B cell (primary cell): ENCODE measurements around the gene PEPD. TPM values are rescaled to one million over a fixed set of nuclear protein-coding genes. Genes with fewer than 3 reads are reported as not detected.

Experiments
- ATAC-seq: fragments of 200-7000 bp; cut with Tn5 transposase; one replicate; pipeline ENCODE4 v1.10.0; 2021; ENCODE audit warnings: low read depth, mild to moderate bottlenecking, moderate number of reproducible peaks, moderate library complexity
- CTCF ChIA-PET: fragments of 350-600 bp; sonication (Branson Sonifier 250); formaldehyde crosslinking; loops from one replicate; lab custom pipeline; 2021; ENCODE audit warnings: antibody characterized with exemption, inconsistent platforms; lab: Charles Lee
- POLR2A ChIA-PET: fragments of 350-600 bp; sonication (Branson Sonifier 250); formaldehyde crosslinking; loops from one replicate; lab custom pipeline; 2021; ENCODE audit warnings: antibody characterized with exemption; lab: Charles Lee
- DNase-seq: peaks from one replicate; pipeline ENCODE4 v3.0.0; 2013
- H2AFZ ChIP-seq: 2 replicates; pipeline ENCODE4 v1.6.1; 2012; ENCODE audit warnings: mild to moderate bottlenecking, low read depth, low read length; ENCODE audit not compliant: insufficient read depth, poor library complexity, severe bottlenecking
- H3K27ac ChIP-seq, 2 donors: 1 replicate in 1 of 2; 2 replicates in 1 of 2; pipeline ENCODE4 v1.5.1; 2012 to 2013; ENCODE audit warnings: low read length in 2 of 2, mild to moderate bottlenecking in 2 of 2, moderate library complexity in 1 of 2
- H3K27me3 ChIP-seq, 4 experiments: fragments of 200-600 bp in 1 of 4; sonication (generic) in 1 of 4; replicated peaks in 1 of 4; 1 replicate in 2 of 4; 2 replicates in 2 of 4; pipeline versions ENCODE4 v1.6.1 to v1.7.0; 2013 to 2016; ENCODE audit warnings: low read length in 3 of 4, mild to moderate bottlenecking in 2 of 4, mixed read lengths in 1 of 4, moderate library complexity in 1 of 4; ENCODE audit not compliant: insufficient read depth in 4 of 4, control insufficient read depth in 3 of 4; ENCODE audit errors: control extremely low read depth in 1 of 4
- H3K36me3 ChIP-seq, 2 experiments: replicated peaks in 1 of 2; 1 replicate in 1 of 2; 2 replicates in 1 of 2; pipeline versions ENCODE4 v1.6.1 to v1.7.1; 2013; ENCODE audit warnings: low read length in 1 of 2; ENCODE audit not compliant: insufficient read depth in 2 of 2, control insufficient read depth in 1 of 2; ENCODE audit errors: control extremely low read depth in 1 of 2, extremely low read depth in 1 of 2
- H3K4me1 ChIP-seq, 2 donors: fragments of 200-600 bp in 1 of 2; sonication (generic) in 1 of 2; 1 replicate in 1 of 2; 2 replicates in 1 of 2; pipeline versions ENCODE4 v1.5.1 to v1.6.1; 2013 to 2017; ENCODE audit warnings: low read length in 2 of 2; ENCODE audit not compliant: control insufficient read depth in 2 of 2, insufficient read depth in 2 of 2
- H3K4me2 ChIP-seq: replicated peaks from 2 replicates; pipeline ENCODE3; 2012; ENCODE audit warnings: mild to moderate bottlenecking, low read depth, low read length; ENCODE audit not compliant: poor library complexity, severe bottlenecking
- H3K4me3 ChIP-seq, 5 experiments: fragments of 200-600 bp in 1 of 5; sonication (generic) in 1 of 5; 1 replicate in 3 of 5; 2 replicates in 2 of 5; pipeline versions ENCODE4 v1.5.1 to v1.7.0; 2011 to 2016; ENCODE audit warnings: low read length in 4 of 5, mild to moderate bottlenecking in 4 of 5, low read depth in 2 of 5, control low read depth in 1 of 5, moderate library complexity in 1 of 5; ENCODE audit not compliant: insufficient read depth in 1 of 5; ENCODE audit errors: control extremely low read depth in 1 of 5, extremely low read depth in 1 of 5
- H3K79me2 ChIP-seq: fragments of 200-600 bp; sonication (generic); one replicate; pipeline ENCODE4 v1.6.0; 2016; ENCODE audit warnings: low read length; ENCODE audit not compliant: control insufficient read depth, insufficient read depth
- H3K9ac ChIP-seq: fragments of 200-600 bp; sonication (generic); 2 replicates; pipeline ENCODE4 v1.6.1; 2017; ENCODE audit warnings: mild to moderate bottlenecking, low read length, moderate library complexity
- H3K9me3 ChIP-seq, 3 donors: one replicate each; pipeline versions ENCODE4 v1.6.1 to v1.7.1; 2013; ENCODE audit warnings: low read length in 2 of 3; ENCODE audit not compliant: control insufficient read depth in 2 of 3, insufficient read depth in 1 of 3; ENCODE audit errors: control extremely low read depth in 1 of 3
- H4K20me1 ChIP-seq: 2 replicates; pipeline ENCODE4 v1.6.0; 2012; ENCODE audit warnings: mild to moderate bottlenecking, low read length; ENCODE audit not compliant: insufficient read depth, control insufficient read depth, poor library complexity, severe bottlenecking
- H3K27ac Mint-ChIP-seq: one replicate; pipeline ENCODE4 v1.8.0; 2021; ENCODE audit warnings: mixed read lengths
- H3K27me3 Mint-ChIP-seq: one replicate; pipeline ENCODE4 v1.8.0; 2021; ENCODE audit warnings: mixed read lengths
- H3K4me1 Mint-ChIP-seq: one replicate; pipeline ENCODE4 v1.8.0; 2021; ENCODE audit warnings: mixed read lengths
- H3K4me3 Mint-ChIP-seq: one replicate; pipeline ENCODE4 v1.8.0; 2021; ENCODE audit warnings: mixed read lengths
- H3K9me3 Mint-ChIP-seq: one replicate; pipeline ENCODE4 v1.8.0; 2022; ENCODE audit warnings: mixed read lengths; ENCODE audit not compliant: insufficient read depth
- CTCF ChIP-seq: fragments of 200-600 bp; IDR thresholded peaks from one replicate; pipeline ENCODE4 v1.8.0; 2022; ENCODE audit warnings: antibody characterized with exemption, mild to moderate bottlenecking
- EZH2 ChIP-seq: IDR thresholded peaks from 2 replicates; pipeline ENCODE4 v1.6.1; 2012; ENCODE audit warnings: borderline replicate concordance, low read depth, mild to moderate bottlenecking, moderate library complexity, low read length; ENCODE audit not compliant: insufficient read depth, poor library complexity, severe bottlenecking
- WGBS: methylation state at CpG from one replicate; pipeline ENCODE4 v1.1.5; 2013; ENCODE audit warnings: missing lambda C conversion rate; ENCODE audit not compliant: insufficient coverage; 5-methylcytosine and 5-hydroxymethylcytosine counted together
- intact Hi-C: fragments of 100-400 bp; cut with micrococcal nuclease; formaldehyde crosslinking; loops from one replicate; pipeline ENCODE4 v1.10.0; 2022
- polyA plus RNA-seq: library from polyadenylated mRNA; depleted of rRNA; stranded (reverse); fragments of >200 nt; gene quantifications from 2 replicates; pipeline ENCODE4 v1.2.3, GENCODE V29; 2012
- total RNA-seq, 2 donors: library from RNA; stranded (reverse); fragments of 120-200 nt in 1 of 2; gene quantifications; 1 replicate in 1 of 2; 2 replicates in 1 of 2; pipeline versions ENCODE4 v1.2.3 to v1.2.4, GENCODE V29; 2013 to 2022

The PEPD gene
- total and polyA plus RNA-seq, 2 donors (not counting 1 experiment from before 2014, with no cell fraction given): 36.4 to 42.7 TPM

GRCh38 chr19:33493401-33494275 is 28.0 kb downstream of the PEPD start:
- POLR2A ChIA-PET: no interaction called here
- Histone ChIP-seq H4K20me1 (no peaks in the 10 kb centered on the region), H3K9ac (no peak overlapping the region), H3K4me3 (no peak overlapping the region), H3K9me3 (no peaks in the 10 kb centered on the region), H3K27ac (no peak overlapping the region), H3K79me2 (no peaks in the 10 kb centered on the region), H2AFZ (no peak overlapping the region), H3K4me2 (no peak overlapping the region), H3K27me3 (no peaks in the 10 kb centered on the region), H3K36me3 (peaks cover 0 to 2% of the 10 kb centered on the region in 2 experiments), H3K4me1 (no peaks in the 10 kb centered on the region)
- 91% methylated on average over 11 of the region's 14 CpGs for WGBS
- no peak for DNase-seq
- intact Hi-C loops: no loop called here
- Mint-ChIP-seq H3K4me3 (no peak overlapping the region), H3K27me3 (no peaks in the 10 kb centered on the region), H3K4me1 (no peaks in the 10 kb centered on the region), H3K27ac (no peak overlapping the region), H3K9me3 (no peaks in the 10 kb centered on the region)
- CTCF ChIA-PET: no interaction called here
- TF ChIP-seq EZH2 (no peak), CTCF (no peak)
- ATAC-seq: no peak

- Histone ChIP-seq H3K4me3 (no peak overlapping the region), H3K4me1 (no peaks in the 10 kb centered on the region), H3K27me3 (no peaks in the 10 kb centered on the region), H3K9ac (no peak overlapping the region), H3K36me3 (peaks cover 0 to 2% of the 10 kb centered on the region in 2 experiments), H3K4me2 (no peak overlapping the region), H2AFZ (no peak overlapping the region), H3K79me2 (no peaks in the 10 kb centered on the region), H4K20me1 (no peaks in the 10 kb centered on the region), H3K9me3 (no peaks in the 10 kb centered on the region), H3K27ac (no peak overlapping the region)
- ChIA-PET POLR2A (no interaction called here), CTCF (no interaction called here)
- Mint-ChIP-seq H3K27ac (no peak overlapping the region), H3K9me3 (no peaks in the 10 kb centered on the region), H3K27me3 (no peaks in the 10 kb centered on the region), H3K4me3 (no peak overlapping the region), H3K4me1 (no peaks in the 10 kb centered on the region)
- no peak for DNase-seq
- 94% methylated on average over 8 of the region's 8 CpGs for WGBS
- TF ChIP-seq CTCF (no peak), EZH2 (no peak)
- no peak for ATAC-seq
- intact Hi-C loops: no loop called here
These were observed 28.6 kb downstream of the PEPD start for GRCh38 chr19:33492951-33493350.
